ENCODE measurements around the gene SPATA7.

GRCh38 chr14:88468406-88468805 is 82.9 kb downstream of the SPATA7 start:
- TF ChIP-seq, protein P1, sequence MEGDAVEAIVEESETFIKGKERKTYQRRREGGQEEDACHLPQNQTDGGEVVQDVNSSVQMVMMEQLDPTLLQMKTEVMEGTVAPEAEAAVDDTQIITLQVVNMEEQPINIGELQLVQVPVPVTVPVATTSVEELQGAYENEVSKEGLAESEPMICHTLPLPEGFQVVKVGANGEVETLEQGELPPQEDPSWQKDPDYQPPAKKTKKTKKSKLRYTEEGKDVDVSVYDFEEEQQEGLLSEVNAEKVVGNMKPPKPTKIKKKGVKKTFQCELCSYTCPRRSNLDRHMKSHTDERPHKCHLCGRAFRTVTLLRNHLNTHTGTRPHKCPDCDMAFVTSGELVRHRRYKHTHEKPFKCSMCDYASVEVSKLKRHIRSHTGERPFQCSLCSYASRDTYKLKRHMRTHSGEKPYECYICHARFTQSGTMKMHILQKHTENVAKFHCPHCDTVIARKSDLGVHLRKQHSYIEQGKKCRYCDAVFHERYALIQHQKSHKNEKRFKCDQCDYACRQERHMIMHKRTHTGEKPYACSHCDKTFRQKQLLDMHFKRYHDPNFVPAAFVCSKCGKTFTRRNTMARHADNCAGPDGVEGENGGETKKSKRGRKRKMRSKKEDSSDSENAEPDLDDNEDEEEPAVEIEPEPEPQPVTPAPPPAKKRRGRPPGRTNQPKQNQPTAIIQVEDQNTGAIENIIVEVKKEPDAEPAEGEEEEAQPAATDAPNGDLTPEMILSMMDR (conservative IDR thresholded peaks at IDR 0.05; ENCODE audit: low read depth, low read length): no peak
- no peak for TF ChIP-seq EZH2 (IDR thresholded peaks at IDR 0.05; ENCODE audit: borderline replicate concordance, low read depth, low read length, poor library complexity, severe bottlenecking)

All from A673 (cell line).